ENCODE data around the gene SETD1A.

Gene SETD1A

DNA sequence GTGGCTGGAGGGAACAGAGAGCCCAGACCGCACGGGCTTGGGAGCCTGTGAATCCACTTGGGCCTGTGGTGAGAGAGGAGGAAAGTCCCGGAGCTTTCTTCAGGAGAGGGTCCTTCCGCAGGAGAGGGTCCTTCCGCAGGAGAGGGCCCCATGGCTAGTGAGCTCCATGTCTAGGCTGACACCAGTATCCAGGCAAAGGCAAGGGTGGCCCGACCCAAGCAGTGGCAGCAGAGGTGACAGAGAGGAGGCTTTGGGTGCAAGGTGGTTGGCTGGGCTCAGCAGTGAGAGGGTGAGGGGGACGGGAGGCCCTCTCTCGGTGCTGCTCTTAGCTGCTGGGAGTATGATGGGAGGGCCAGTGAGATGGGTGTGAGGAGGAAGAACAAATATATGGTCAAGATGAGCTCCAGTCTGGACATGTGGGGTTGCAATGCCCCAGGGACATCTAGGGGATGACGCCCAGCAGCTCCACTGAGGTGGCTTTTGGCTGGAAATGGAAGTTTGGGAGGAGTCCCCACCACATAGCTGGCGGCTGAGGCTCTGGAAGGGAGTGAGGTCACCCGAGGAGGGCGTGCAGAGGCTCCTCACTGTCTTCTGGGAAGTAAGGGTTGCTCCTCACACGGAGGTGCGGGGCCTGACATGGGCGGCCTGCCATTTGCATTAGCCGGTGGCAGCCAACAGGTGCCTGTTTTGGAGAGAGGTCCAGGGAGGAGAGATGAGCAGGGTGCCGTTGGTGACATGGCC lies 25.2 kb downstream of the SETD1A start:
- no peak for DNase-seq (ENCODE audit: low read depth)

DNA sequence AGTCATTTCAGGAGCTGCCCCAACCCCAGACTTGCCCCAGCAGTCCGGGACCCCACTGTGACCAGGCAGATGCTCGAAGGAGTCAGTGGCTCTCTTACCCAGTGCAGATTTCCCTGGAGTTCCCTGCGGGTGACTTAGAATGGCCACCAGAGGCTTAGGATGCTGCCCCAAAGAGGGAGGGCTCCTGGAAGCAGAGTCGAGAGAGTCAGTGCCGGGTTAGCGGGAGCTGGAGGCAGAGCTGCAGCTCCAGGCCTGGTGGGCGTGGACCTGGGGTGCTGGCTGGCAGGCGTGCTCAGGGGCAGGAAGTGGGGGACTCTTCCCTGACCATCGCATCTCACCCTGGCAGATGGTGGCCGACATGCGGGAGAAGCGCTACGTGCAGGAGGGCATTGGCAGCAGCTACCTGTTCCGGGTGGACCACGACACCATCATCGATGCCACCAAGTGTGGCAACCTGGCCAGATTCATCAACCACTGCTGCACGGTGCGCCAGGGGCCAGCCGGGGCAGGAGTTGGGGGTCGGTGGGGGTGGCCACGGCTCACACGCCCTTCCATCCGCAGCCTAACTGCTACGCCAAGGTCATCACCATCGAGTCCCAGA lies 25.8 kb downstream of the SETD1A start:
- DNase-seq (ENCODE audit: low read depth): no peak

DNA sequence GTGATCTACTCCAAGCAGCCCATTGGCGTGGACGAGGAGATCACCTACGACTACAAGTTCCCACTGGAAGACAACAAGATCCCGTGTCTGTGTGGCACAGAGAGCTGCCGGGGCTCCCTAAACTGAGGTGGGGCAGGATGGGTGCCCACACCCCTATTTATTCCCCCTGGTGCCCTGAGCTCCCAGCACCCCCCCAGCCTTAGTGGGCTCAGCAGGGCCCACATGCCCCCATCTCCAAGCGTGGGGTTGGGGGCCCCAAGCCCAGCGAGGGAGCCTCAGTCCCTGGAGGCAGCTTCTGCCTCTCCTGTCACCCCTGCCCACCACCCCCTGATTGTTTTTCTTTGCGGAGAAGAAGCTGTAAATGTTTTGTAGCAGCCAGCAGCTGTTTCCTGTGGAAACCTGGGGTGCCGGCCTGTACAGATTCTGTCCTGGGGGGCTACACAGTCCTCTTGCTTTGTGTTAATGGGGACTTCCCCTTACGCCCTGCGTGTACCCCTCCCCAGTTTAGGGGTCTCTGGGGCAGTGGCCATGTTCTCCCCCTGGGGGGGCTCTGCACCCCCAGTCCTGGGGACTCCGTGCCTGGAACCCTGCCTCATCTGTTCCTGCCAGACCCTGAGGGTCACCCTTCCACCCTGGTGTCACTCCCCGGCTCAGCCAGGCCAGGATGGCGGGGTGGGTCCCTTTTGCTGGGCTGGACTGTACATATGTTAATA lies 26.5 kb downstream of the SETD1A start:
- DNase-seq (ENCODE audit: low read depth): no peak

- DNase-seq (ENCODE audit: low read depth): peak; percentile 79
Measured at GRCh38 chr16:30984669-30985400, 27.3 kb downstream of the SETD1A start, which contains the start of gene HSD3B7. Gene HSD3B7, plus strand, starts transcription at chr16:30985207. Its CDS starts 452 bp downstream, at chr16:30985659.

DNA sequence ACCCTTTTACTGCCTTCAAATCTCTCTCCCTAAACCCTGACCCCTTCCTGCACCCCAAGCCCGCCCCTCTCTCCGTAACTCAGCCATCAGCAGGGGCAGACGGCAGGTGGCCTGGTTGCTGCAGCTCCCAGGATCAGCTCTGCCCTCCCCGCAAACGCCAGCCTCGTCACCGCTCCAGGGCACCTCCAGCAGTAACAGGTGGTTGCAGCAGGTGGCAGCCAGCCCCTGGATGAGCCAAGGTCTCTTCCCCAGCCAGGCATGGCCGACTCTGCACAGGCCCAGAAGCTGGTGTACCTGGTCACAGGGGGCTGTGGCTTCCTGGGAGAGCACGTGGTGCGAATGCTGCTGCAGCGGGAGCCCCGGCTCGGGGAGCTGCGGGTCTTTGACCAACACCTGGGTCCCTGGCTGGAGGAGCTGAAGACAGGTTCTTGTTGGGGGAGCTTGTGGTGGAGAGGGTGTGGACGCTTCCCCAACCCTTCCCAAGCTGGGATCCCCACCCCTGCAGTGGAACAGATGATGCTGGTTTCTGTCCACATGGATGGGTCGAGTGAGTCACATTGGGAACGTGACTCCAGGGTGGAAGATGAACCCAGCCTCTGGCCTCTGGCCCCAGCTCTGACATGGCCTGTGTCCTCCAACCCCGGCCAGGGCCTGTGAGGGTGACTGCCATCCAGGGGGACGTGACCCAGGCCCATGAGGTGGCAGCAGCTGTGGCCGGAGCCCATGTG lies 28.0 kb downstream of the SETD1A start:
- DNase-seq (ENCODE audit: low read depth): no peak

GRCh38 chr16:30986129-30986991 lies 28.8 kb downstream of the SETD1A start:
- no peak for DNase-seq (ENCODE audit: low read depth)

GRCh38 chr16:30987581-30988190 lies 30.1 kb downstream of the SETD1A start:
- no peak for DNase-seq (ENCODE audit: low read depth)

DNA sequence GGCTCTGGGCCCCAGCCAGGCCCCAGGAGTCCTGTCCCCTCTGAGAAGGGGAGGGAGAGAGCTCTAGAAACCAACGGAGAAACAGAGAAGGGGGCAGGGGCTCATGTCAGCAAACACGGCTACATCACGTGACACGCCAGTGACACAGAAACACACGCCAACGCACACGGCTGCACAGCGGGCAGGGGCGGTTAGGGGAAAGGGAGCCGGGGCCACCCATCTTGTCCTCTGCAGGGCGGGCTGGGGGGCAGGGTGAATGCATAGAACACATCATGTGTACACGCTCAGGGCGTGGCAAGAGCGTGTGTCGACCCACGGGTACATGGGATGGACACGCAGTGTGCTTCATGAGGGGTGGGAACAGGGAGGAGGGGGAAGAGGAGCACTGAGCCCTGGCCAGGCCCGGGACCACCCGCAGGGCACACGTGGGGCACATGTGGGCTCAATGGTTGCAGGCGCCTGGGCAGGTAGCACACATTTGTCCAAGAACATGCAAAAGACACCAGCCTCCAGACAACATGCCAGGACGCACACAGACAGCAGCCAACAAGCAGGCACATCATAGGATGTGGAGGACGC lies 32.0 kb downstream of the SETD1A start:
- DNase-seq (ENCODE audit: low read depth): no peak

DNA sequence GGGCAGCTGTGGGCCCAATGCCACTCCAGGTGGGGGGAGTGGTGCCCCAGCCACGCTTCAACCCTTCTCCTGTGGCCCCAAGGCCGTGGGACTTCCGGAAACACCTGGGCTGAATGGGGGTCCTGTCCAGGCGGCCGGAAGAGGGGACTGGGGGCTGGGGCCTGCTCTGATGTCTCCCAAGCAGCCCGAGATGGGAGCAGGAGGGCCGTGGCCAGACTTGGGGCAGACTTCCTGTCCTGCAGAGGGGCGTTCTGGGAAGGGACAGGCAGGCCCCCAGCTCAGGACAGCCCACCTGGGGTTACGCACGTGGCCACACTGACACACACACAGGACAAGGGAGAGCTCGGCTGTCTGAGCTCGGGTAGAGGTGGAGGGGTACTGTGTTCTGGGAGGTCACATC lies 32.6 kb downstream of the SETD1A start:
- no peak for DNase-seq (ENCODE audit: low read depth)

DNA sequence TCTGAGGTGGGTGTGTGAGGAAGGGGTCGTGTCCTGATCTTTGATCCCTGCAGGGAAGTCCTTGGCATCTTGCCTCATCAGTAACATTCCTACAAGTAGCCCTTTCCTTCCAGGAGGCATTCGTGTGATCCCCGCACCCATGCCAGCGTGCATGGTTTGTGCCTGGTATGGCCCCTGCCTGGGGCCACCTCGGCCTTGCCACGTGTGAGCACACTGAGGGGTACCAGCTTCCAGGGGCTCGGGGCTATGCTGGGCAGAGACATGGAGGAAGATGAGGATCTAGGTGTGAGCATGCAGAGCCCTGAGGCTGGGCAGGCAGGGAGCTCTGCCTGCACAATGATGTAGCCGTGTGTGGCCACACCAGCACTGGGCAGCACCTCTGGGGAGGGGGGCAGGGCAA lies 33.5 kb downstream of the SETD1A start:
- no peak for DNase-seq (ENCODE audit: low read depth)

GRCh38 chr16:30992276-30992780 lies 34.8 kb downstream of the SETD1A start:
- no peak for DNase-seq (ENCODE audit: low read depth)

GRCh38 chr16:30992931-30993816 lies 35.6 kb downstream of the SETD1A start:
- no peak for DNase-seq (ENCODE audit: low read depth)

DNA sequence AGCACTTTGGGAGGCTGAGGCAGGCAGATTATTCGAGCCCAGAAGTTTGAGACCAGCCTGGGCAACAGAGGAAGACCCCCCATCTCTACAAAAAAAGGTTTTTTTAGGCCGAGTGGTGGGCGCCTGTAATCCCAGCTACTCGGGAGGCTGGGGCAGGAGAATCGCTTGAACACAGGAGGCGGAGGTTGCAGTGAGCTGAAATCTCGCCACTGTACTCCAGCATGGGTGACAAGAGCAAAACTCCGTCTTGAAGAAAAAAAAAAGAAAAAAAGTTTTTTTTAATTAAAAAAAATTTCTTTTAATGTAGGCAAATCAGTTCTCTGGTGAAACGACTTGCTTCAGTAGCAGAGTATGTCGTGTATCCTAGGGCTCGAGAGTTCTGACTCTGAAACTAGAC lies 38.4 kb downstream of the SETD1A start:
- no peak for DNase-seq (ENCODE audit: low read depth)

DNA sequence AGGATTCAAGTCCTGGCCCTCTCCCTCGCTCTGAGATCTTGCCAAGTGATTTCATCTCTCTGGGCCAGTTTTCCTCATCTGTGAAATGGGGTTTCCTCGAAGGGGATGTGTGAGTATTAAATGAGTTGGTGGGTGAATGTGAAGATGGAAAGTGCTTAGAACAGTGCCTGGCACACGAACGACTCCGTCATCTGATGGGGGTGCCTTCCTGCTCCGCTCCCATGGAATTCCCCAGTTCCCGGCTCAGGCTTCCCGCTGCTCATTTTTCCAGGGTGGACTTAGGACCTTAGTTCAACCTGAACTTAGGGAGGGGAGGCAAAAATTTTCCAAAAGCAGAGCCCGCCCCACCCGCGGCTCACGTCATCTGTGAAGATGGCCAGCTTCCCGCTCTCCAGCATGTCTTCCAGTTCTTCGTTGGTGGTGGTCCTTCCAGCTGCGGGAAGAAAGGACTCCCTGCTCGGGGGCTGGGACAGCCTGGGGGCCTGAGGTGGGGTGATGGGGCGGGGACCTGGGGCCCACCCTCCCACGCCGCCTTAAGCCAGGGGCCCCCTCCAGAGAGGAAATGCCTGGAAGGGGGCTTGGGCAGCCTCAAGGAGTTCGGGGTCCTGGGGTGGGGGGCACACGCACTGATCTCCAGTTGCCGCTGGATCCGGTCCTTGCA lies 38.9 kb downstream of the SETD1A start:
- no peak for DNase-seq (ENCODE audit: low read depth)

GRCh38 chr16:30996985-30997724 lies 39.6 kb downstream of the SETD1A start:
- DNase-seq (ENCODE audit: low read depth): peak; percentile 68

DNA sequence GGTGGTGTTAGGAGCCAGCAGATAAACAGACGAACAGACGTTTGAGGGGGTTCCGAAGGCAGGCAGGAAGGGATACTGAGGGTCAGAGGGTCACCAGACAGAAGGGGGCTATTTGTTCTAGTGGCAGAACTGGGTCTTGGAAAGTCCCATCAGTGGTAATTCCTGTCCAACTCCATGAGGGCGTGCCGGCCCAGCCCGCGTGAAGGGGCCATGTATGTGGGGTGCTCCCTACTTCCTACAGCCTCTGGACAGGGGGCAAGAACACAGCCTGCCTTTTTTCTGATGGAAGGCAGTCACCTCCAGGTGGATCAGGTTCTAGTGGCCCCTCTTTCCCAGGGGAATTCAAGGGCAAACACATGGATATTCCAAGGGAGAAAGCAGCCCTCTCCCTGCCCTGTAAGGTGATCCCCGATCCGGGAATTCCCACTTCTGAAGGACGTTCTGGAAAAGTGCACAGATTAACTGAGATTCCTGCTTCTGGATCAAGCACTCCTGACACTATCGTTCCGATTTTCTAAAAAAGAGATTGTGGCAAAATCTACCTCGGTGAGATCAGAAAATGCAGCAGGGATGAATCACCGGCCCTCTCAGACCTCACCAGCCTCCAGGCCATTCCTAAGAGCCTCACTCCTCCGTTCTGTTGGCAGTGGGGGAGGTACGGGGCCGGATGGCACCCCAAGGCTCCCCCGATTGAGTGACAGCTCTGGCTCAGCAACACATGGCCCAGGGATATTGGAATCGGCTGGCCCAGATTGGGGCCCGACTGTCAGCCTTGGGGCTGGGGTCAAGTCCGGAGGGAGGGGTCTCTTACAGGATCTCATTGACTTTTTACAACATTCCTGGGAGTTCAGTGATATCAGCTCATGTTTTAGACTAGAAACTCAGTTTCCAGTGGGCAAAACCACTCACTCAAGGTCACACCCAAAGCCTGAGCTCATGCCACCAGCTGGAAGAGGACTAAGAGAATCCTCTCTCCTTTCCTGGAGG lies 40.5 kb downstream of the SETD1A start:
- no peak for DNase-seq (ENCODE audit: low read depth)

All from stimulated activated CD8-positive, alpha-beta memory T cell treated with anti-CD3 and anti-CD28 coated beads, Interleukin-7, amount 100 ng/mL, for 24 hours (primary cell).